ENCODE results near the gene CFAP45.

Gene CFAP45

DNA sequence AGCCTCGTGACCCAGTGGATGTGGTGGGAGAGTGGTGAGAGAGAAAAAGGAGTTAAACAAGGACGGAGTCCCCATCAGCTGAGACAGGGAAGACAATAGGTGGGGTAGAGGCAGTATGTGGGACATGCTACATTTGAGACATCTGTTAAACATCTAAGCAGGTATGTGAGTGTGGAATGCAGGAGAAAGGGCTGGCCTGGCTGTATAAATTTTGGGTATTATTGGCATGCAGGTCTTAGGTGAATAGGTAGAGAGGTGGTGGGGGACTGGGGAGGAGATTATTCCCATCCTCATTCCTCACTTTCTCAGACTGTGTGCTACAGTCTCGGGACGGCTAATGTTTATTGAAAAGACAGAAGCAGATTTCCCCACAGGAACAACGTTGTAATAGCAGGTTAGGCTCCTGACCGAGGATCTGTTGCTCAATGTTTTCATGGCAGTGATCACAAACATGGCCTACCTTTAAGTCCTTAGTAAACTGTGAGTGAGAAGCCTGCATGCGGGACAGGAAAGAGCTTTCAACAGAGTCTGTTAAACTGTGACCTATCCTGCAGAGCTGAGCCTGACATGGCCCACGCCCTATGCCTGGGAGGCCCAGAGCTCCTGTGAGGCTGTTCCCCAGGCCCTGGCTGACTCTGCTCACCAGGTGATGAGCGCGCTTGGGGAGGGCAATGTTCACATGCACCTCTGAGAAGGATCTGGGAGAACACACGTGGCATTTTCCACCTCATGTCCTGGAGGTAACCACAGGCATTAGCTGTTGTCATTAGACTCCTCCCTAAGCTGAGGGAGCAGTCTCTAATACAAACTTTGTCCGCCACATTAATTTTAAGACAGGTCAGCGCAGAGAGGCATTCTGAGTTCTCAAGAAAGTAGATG is 54.0 kb downstream of the CFAP45 start:
- no peak overlapping the region for H3K4me3 ChIP-seq (ENCODE audit: low read depth, low read length)
- ChIA-PET POLR2A (no interaction called here), CTCF (interaction anchor here (1.0 kb wide), 2 partner anchors 10 to 14 kb away, joined by 3 read pairs; no protein-coding TSS in a partner anchor)
- TF ChIP-seq, protein P1, sequence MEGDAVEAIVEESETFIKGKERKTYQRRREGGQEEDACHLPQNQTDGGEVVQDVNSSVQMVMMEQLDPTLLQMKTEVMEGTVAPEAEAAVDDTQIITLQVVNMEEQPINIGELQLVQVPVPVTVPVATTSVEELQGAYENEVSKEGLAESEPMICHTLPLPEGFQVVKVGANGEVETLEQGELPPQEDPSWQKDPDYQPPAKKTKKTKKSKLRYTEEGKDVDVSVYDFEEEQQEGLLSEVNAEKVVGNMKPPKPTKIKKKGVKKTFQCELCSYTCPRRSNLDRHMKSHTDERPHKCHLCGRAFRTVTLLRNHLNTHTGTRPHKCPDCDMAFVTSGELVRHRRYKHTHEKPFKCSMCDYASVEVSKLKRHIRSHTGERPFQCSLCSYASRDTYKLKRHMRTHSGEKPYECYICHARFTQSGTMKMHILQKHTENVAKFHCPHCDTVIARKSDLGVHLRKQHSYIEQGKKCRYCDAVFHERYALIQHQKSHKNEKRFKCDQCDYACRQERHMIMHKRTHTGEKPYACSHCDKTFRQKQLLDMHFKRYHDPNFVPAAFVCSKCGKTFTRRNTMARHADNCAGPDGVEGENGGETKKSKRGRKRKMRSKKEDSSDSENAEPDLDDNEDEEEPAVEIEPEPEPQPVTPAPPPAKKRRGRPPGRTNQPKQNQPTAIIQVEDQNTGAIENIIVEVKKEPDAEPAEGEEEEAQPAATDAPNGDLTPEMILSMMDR (IDR thresholded peaks at IDR 0.05; ENCODE audit: insufficient read depth, low read length, missing control alignments): no peak
- DNase-seq (ENCODE audit: low read depth, low spot score): no peak

DNA sequence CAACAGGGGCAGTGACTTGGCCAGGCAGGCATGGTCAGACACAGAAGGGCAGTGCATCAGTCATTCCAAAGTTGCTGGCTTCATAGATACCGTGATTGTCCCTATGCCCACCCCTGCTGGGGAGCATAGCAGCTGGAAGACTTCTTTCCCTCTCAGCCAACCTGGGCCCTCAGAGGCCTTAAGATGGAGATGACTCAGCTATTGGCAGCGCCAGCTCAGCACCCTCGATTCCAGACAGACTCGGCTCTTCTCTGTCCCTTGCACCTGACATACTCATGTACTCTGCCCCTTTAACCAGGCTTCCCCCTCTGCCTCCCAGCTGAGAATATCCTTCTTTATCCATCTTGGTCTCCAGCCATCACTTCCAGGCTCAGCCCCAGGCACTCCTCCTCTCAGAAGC is 56.5 kb downstream of the CFAP45 start:
- DNase-seq (ENCODE audit: low read depth, low spot score): no peak
- CTCF ChIA-PET: interaction anchor here (1.2 to 6.0 kb wide), 3 partner anchors 12 to 48 kb away, joined by 3 to 32 read pairs (median 5); no protein-coding TSS in a partner anchor
- no peak overlapping the region for H3K4me3 ChIP-seq (ENCODE audit: low read depth, low read length)
- POLR2A ChIA-PET: interaction anchor here (0.5 kb wide), 1 partner anchor 181 kb away, joined by 3 read pairs; no protein-coding TSS in a partner anchor
- TF ChIP-seq, protein P1 (IDR thresholded peaks at IDR 0.05; ENCODE audit: insufficient read depth, low read length, missing control alignments): no peak

DNA sequence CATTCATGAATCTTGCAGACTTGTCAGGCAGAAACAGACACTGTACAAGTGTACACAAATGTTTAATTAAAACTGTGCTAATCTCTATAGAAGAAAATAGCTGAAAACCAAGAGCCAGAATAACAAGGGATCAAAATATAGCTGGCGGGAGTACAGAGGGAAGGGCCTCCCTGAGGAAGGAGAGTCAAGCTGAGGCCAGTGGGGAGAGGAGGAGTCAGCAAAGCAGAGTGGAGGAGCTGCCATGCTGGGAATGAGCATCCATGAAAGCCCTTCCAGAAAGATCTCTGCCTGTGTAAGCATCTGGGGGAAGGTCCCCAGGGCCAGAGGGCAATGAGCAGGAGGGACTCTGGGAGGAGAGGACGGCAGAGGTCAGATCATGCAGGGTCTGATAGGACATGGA is 58.2 kb downstream of the CFAP45 start:
- ChIA-PET POLR2A (no interaction called here), CTCF (interaction anchor here (0.8 to 6.0 kb wide), 8 partner anchors 10 to 166 kb away, joined by 3 to 46 read pairs (median 10); no protein-coding TSS in a partner anchor)
- TF ChIP-seq, protein P1 (IDR thresholded peaks at IDR 0.05; ENCODE audit: insufficient read depth, low read length, missing control alignments): no peak
- no peak overlapping the region for H3K4me3 ChIP-seq (ENCODE audit: low read depth, low read length)
- no peak for DNase-seq (ENCODE audit: low read depth, low spot score)

DNA sequence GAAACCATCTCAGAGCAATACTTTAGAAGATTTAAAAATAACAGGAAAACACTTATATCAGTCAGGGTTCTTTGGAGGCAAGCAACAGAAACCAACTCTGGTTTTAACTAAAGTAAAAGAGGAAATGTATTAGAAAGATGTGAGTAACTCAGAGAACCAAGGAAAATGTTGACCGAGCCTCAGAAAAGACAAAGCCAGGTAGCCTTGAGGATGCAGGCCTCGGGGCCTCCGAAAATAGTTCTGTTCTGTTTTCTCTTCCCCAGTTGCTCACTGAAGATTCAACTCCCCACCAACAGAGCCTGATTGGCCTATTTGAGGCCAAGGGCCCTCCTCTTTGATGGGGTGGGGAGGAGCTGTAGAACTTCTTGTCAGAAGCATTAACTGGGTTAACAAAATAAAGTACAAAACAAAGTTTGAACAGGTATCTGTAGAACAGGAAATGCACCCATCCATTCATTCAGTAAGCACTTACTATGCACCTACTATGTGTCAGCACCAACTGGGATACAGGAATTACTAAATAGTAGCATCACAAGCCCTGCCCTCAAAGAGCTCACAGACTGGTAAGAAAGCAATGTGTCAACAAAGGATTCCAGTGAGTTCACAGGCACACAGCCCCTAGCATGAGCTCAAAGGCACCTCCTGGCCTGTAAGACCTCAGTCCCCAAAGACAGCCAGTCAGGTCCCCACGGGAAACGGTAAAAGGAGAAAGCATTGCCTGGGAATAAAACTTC is 60.7 kb downstream of the CFAP45 start:
- no peak overlapping the region for H3K4me3 ChIP-seq (ENCODE audit: low read depth, low read length)
- DNase-seq (ENCODE audit: low read depth, low spot score): no peak
- TF ChIP-seq, protein P1 (IDR thresholded peaks at IDR 0.05; ENCODE audit: insufficient read depth, low read length, missing control alignments): no peak
- ChIA-PET POLR2A (no interaction called here), CTCF (interaction anchor here (1.2 to 6.0 kb wide), 5 partner anchors 18 to 707 kb away, joined by 3 to 46 read pairs (median 6); no protein-coding TSS in a partner anchor)

DNA sequence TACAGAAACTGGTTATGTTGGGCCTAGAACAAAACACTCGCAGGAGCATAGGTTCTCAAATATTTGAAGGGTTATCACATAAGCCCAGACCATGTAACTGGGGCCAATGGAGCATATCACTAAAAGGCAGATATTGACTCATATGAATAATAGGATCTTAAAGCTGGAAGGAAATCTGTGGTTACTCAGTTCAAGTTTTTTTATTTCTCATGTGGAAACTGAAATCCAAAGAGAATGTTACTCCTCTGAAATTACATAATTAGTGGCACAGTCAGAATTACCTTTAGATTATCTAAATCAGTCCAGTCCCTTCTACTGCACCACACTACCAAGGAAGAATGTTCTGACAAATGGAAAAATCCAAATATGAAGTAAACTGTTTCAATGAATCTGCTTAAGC is 61.2 kb downstream of the CFAP45 start:
- ChIA-PET POLR2A (no interaction called here), CTCF (interaction anchor here (1.5 to 6.0 kb wide), 3 partner anchors 17 to 53 kb away, joined by 6 to 46 read pairs (median 32); no protein-coding TSS in a partner anchor)
- no peak overlapping the region for H3K4me3 ChIP-seq (ENCODE audit: low read depth, low read length)
- TF ChIP-seq, protein P1 (IDR thresholded peaks at IDR 0.05; ENCODE audit: insufficient read depth, low read length, missing control alignments): no peak
- DNase-seq (ENCODE audit: low read depth, low spot score): no peak

Data from AG04449 (cell line).